Measurements from ENCODE around the gene ARHGAP26.
A peak's percentile ranks its signal among the peaks of the same experiment; 100 is the strongest.

Gene ARHGAP26

DNA sequence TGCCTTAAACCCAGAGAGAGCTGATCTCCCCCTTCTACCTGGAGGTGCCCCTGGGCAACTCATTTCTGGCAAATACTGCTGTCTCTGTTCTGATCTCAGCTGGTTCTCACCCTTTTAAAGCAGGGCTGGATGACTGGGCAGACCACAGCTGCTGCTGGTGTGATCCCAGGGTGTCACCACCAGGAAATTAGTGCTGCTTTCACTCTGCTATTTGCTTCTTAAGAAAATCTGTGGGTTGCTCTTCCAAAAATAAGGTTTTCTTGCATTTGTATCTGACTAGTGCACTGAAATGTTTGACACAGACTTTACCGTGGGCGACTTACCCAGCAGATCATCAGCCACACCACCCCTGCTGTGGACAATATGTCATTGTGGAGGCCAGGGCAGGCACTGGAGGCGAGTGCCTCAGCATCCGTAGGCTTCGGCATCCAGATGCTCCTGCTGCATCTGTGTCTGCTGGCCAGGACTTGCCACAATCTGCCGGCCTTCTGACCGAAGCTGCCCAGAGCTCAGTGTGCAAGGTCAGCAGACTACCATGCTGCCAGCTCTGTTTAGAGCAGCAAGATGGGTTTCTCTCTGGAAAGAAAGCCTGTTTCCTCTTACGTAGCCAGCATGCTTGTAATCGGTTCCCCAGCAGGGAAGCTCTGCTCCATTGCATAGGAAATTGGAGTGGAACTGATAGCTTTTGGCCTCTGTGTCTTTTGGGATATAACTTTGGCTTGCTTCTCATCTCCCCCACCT, 13.6 kb downstream of the ARHGAP26 start:
- peak in 1 of 2 donors; percentile 20 for DNase-seq (ENCODE audit: low read depth in 2 of 2, low spot score in 1 of 2)

DNA sequence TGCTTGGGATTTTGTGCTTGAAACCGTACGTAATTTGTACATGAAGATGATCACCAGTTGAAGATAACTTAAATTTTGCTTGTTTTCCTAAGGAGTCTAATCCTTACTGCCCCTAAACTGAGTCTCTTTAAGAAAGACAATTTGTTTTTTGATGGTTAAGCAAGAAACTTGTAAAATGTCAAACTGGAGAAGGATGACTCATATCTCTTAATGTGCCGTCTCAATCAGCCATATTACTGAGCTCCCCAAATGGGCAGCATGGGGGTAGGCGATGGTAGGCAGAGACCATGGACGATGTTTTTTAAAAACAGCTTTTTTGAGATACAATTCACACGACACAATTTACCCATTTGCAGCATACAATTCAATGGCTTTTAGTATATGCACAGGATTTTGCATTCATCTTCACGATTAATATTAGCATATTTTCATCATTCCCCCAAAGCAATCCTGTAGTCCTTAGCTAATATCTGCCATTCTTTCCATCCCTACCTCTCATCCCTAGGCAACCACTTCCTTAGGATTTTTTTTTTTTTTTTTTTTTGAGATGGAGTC, 14.3 kb downstream of the ARHGAP26 start:
- DNase-seq (ENCODE audit: low read depth in 2 of 2, low spot score in 1 of 2), result no peak

DNA sequence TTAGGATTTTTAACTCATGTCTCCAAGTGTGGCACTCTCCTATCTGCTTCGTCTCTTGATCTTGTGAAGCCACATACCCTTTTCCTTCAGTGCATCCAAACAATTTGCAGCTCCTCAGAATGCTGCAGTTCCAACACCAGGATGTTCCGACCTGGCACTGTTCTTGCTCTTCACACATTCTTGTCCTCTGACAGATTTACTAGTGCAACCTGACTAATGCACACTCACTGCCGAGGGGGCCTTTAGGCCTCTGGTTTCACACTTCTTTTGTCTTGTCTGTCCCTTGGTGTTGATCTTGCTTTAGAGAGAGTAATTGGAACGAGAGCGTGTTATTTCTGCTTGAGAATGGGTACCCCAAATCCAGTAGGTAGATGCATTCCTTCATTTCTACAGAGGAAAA, 15.0 kb downstream of the ARHGAP26 start:
- DNase-seq (ENCODE audit: low read depth in 2 of 2, low spot score in 1 of 2), result no peak

DNA sequence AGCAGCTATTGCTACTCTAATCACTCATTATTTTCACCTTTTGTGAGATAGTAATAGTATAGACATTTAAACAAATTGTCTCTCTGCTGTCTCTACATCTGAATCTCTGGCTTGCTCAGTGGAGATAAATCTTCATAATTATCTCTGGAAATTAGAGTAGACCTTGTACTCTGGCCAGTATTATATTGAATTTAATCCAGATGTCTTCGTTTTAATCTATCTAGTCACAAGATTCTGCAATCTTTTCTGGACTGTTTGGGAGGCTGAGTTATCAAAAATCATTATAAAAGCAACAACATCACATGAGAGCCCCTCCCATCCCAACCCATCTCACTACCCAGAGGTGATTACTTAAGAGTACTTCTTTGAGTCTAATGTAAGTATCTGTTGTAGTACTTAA, 19.0 kb downstream of the ARHGAP26 start:
- no peak for DNase-seq (ENCODE audit: low read depth in 2 of 2, low spot score in 1 of 2)

DNA sequence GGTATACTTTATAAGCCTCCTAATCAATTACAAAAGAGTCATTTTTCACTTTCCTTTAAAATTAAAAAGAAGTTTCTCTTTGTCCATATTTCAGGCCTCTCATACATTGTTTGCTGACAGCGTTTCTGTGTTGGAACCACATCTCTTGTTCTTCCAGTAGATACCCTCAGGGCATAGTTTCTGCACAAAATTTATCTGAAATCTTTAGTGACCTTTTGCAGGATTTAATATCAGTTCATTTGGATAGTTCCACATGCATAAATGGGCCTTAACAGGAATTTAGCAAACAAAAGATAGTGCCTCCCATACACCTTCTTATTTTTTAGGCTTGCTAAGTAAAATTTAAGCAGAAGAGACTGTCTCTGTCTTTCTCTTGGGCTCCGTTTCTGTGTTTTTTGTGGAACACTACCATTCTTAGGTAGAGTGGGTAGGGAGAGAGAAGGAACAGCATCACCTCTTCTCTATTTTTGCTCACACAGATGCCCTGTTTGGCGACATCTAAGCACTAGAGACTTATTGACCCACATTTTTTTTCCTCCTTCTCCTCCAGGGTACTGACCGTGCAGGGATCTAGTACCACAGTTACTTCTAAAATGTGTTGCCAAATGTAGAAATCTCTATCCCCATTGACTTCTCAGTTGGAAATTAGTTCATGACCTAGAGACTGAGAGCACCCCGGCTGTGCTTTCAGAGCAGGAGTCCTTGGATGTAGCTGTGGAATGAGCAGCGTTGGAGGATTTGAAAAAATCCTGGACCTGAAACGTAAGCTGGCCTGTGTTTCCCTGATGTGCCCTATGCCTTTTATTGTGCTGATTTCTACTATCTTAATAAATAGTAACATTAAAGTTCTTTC, 22.1 kb downstream of the ARHGAP26 start:
- no peak for DNase-seq (ENCODE audit: low read depth in 2 of 2, low spot score in 1 of 2)

DNA sequence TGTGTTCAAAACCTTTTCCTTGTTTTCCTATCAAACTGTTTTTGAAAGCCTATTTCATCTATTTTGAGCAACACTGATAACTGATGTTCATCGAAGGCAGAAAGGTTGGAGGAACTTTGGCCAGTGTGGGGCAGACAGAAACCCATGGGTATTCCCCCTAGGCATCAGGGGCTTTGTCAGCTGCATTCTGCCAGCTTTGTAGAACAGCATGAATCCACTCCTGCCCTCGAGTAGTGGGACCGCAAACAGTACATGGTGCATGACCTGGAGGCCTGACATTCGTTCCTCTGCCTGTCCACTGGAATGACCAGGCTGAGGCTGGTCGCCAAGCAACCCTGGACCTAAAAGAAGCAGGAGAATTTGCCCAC, 22.7 kb downstream of the ARHGAP26 start:
- DNase-seq (ENCODE audit: low read depth in 2 of 2, low spot score in 1 of 2), result no peak

DNA sequence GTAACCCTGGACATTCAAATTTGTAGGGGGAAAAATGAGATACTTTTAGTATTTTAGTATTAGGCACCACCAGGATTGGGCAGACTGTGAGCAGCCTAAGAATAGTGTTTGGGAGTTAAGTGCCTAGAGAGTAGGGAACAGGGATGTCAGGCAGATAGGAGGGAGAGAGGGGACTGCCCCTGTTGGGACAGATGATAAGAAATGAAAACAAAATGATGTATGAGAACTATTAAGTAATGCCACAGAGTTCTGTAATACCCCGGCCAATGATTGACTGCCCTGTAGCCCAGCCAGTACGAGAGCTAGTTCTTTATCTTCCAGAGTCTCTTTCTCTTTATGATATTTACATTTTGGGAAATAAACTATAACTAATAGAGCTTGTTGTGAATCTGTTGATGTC, 24.4 kb downstream of the ARHGAP26 start:
- no peak for DNase-seq (ENCODE audit: low read depth in 2 of 2, low spot score in 1 of 2)

DNA sequence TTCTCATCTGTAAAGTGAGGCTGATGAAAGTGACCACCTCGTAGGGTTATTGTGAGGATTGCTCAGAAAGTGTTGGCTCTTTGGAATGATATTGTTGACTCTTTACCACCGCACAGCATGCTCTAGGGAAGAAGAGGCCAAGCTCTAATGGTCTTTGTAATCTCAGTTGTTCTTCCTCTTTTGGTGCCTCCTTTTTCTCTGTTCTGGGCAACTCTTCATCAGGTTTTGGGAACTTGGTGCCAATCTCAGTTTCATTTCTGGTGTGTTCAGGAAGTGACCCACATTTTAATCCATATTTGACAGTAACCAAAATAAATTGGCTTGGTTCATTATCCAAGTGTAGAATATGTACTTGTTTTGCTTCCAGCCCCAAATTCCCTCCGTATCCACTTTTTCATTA, 25.1 kb downstream of the ARHGAP26 start:
- no peak for DNase-seq (ENCODE audit: low read depth in 2 of 2, low spot score in 1 of 2)

DNA sequence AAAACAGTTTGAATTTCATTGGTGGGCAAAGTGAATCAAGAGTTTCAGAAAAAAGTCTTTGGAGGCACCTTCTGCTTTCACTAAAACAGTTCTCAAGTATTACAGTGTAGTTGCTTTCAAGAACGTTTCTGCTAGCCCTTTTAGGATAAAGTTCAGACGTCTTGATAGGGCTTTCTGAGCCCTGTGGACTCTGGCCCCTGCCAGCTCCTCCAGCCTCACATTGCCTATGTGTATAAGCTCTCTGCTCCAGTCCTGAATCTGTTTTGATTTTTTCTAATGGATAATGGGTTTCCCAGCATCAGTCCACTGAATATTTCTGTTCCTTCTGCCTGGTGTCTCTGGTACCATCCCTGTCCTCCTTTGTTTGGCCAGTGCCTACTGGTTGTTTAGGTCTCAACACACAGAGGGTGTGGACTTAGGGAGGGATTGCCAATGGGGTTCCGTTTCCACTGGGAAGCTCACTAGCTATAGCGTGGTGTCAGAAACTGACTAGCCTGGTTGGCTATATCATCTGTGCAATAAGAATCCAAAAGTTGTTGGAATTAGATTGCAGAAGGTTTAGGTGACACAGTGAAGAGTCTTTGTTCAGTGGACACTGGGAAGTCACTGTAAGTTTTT, 26.4 kb downstream of the ARHGAP26 start:
- no peak for DNase-seq (ENCODE audit: low read depth in 2 of 2, low spot score in 1 of 2)

DNA sequence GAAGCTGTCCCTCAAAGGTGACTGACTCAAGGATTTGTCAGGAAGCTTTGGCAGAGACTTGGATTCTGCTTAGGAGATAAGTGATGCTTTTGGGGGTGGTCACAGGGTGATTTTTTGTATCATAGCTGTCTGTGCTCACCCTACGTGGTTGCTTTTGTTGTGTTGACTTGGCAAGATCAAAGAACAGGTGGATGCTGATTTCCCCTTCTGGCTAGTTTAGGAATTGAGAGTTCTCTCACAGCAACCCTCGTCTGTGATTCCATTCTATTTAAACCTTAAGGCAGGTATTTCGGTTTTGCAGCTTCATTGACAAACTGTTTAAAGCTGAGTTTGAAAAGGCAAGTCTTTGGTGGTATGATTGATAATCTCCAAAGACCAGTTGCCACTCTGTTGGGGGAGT, 27.2 kb downstream of the ARHGAP26 start:
- no peak for DNase-seq (ENCODE audit: low read depth in 2 of 2, low spot score in 1 of 2)

DNA sequence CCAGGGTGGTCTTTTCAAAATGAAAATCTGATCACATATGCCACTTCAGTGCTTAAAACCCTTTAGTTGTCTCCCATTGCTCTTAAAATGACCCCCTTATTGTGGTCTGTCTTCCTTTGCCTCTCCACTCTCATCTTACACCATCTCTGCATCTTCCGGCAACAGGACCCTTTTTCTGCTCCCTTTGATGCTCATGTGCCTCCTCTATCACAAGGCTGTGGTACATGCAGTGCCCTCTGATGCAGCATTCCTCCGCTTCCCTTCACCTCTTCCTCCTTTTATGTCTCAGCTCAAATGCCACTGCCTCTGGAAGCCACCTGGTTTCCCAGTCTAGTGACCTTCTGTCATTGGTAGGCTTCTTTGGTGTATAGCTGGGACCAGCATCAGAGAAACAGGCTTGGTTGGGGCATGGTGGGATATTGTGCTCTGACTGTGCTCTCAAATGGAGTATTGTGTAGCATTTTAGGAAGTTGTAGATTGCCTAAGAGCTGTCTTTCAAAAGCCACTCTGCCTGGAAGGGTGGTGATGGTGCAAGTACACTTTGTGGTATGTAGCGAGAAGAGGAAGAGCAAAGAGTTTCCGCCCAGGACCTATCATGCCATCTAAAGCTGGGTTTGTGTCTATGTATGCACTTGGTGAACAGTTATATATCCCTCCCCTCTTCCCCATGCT, 28.1 kb downstream of the ARHGAP26 start:
- no peak for DNase-seq (ENCODE audit: low read depth in 2 of 2, low spot score in 1 of 2)

DNA sequence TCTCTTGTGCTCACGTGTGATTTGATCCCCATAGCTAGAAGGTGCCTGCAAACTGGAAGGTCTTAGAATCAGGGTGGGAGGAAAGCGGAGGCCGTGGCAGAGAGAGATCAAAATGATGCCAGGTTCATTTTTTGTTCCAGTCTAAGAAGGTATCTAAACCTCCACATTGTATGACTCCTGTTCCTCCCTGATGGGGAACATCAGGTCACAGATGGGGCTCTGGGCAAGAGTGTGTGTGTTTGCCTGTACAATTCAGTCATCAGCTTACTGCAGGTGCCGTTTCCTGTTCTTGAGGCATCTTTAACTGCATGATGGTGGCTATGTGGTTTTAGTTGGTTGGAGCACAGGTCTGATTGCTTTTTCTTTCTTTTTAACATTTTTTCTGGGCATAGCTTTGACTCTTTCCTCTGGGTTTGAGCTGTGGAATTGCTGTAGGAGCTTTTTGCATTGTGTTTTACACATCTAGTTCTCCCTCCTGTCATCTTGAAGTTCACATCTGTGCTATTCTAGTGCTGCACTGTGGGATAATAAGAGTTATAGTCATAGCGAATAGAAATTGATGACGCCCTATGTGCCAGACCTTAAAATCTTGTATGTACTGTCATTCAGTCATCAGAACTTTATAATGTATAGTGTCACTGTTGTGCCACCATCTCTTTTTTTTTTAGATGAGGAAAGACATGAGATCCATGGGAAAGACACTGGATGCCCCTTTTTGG, 30.8 kb downstream of the ARHGAP26 start:
- DNase-seq (ENCODE audit: low read depth in 2 of 2, low spot score in 1 of 2), result peak in 1 of 2 donors; percentile 15

DNA sequence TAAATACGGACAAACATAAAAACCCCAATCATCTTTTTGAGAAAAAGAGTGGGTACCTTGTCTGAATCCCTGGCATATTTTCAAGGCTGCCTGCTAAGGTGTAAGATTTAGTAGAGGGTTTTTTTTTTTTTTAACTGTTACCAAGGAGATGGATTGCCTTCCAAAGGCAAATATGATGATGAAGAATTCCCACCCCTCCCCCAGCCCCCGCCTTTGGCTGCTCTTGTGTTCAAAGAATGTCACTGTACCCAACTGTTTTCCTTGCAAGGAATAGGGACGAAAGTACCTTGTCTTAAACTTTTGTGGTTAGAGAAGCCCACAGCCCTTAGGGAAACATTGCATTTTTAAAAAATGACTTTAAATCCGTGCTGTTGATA, 31.3 kb downstream of the ARHGAP26 start:
- DNase-seq (ENCODE audit: low read depth in 2 of 2, low spot score in 1 of 2), result no peak

DNA sequence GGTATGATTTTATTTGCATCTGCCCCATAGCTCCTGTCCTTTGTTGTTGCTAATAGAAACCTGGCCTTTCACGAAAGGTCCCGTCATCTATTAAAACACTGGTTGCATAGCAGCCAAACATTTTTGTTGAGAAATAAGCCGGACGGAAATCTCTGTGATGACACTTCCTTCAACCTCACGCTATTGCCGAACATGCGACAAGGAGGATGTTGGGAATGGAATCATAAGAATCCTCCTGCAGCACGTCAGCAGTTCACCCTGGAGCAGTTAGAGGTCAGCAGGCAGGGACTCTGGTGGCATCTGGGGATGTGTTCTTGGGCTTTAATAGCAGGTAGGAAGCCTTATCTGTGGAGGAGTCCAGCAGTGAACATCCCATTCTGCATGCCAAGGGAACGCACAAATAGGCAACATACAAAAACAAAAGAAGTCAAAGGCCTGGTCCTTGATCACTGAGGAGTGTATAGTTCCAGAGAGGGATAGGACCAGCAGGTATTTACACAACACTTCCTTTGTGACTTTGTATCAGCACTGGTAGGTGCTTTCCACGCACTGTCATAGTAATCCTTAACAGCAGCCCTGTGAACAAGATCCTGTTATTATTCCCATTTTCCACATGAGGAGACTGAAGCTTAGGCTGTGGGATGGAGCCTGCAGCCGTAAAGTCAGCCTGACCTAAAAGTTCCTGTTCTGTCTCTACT, 33.4 kb downstream of the ARHGAP26 start:
- no peak for DNase-seq (ENCODE audit: low read depth in 2 of 2, low spot score in 1 of 2)

DNA sequence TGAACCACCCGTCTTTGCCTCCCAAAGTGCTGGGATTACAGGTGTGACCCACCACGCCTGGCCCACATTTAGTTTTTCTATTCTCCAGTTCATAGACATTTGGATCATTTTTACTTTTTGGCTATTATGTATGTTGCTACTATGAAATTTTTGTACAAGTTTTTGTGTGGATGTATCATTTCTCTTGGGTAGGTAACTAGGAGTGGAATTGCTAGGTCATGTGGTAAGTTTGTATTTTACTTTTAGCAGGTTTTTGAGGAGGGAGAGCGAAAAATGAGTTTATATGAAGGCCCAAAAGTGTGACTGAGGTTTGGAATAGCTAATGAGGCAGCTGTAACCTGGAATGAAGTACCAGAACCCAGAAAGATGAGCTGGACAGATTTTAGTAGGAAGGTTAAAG, 35.2 kb downstream of the ARHGAP26 start:
- no peak for DNase-seq (ENCODE audit: low read depth in 2 of 2, low spot score in 1 of 2)

DNA sequence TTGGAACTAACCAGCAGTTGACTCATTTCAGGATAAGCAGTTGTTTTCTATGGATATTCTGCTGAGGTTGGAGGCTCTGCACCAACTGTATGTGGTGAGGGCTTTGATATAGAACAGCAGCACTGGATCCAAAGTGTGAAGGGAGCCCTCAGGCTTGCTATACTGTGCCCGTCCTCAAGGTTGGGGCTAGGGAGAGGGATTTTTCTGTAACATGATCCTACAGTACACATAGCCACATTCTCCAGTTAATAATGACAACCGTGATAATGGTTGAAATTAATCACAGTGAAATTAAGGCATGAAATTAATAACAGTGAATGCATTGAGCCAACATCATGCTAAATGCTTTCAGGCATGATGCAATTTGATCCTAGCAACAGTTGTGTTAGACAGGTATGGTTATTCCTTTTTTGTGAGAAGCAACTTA, 36.7 kb downstream of the ARHGAP26 start:
- DNase-seq (ENCODE audit: low read depth in 2 of 2, low spot score in 1 of 2), result no peak

DNA sequence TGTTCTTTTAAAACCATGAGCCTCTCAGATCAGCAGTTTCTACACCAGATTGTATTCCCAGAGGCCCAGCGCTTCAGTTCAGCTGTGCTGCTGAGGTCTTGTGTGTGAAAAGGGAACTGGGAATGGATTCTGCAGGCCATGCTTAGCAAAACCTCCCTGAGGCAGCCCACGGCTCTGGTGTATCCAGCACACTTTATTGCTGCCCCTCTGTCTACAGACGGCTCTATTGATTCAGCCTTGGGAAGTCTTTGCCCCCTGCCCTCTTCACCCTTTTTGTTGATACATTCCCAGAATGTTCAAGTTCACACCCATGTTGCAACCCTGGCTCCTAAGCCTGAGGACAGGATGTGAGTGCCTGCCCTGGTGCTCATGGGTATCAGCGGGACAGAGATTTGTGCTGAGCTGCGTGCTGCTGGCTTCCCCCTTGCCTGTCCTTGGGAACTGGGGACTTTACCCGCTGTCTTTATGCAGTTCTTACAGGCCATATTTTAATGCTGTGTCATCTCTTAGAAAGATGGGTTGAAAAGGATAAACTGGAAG, 37.3 kb downstream of the ARHGAP26 start:
- no peak for DNase-seq (ENCODE audit: low read depth in 2 of 2, low spot score in 1 of 2)

DNA sequence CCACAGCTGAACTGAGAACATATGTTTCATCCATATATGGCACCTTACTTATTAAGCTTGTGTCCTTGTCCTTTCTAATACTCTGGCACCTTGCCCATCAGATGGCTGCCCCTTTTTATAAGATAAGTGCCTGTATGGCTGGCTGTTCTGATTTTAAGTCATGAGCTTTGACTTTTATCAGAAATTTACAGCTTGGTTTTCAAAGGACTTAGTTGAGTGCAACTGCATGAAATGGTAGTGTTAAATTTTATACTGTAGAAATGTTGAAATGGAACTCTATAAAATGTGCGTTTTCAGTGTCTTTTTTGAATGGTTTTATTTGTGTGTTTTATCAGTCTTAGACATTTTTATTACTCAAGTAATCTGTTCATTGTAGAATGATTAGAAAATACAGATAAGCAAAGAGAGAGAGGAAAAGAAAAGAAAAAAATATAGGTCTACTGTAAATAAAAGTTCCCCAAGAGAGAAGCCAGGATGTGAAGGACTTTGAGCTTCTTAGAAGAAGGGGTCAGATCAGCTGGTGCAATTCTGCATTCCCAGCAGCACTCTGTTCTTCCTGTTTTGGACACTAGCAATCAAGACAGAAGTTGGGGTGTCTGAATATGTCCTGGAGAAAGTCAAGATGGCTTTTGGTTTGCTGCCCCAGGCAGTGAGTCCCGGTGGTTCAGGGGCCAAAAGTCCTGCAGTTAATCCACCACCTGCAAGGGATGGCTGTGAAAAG, 38.9 kb downstream of the ARHGAP26 start:
- no peak for DNase-seq (ENCODE audit: low read depth in 2 of 2, low spot score in 1 of 2)

DNA sequence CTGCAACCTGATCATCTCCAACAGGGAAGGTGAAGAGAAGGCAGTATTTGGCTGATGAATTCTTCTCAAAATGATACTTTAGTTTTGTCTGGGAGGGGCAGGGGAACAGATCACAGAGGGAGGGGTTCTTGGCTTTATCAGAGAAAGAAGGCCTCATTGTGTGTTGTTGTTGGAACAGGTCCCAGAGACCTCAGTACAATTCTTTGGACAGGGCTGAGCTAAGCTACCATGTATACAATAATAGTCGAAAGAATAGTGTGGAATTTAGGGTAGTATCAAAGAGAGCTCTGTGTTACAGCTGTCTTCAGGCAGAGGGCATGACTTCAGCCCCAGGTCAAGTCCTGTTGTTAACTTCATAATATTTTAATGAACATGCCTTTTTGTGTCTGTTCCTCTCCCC, 39.9 kb downstream of the ARHGAP26 start:
- no peak for DNase-seq (ENCODE audit: low read depth in 2 of 2, low spot score in 1 of 2)
